NOMO-1 (cell line): ENCODE results near the gene AFF1.
"Not testable (repeated sequence)": the region's sequence is repeated elsewhere in the genome, so short reads cannot be mapped to it uniquely, and the experiment has no call there.

Experiments used
- DNase-seq, 2 experiments: peaks; one replicate each; lab custom pipeline; 2025; ENCODE audit not compliant: unreplicated experiment in 2 of 2; lab: John Stamatoyannopoulos, UW

AFF1 gene

DNA sequence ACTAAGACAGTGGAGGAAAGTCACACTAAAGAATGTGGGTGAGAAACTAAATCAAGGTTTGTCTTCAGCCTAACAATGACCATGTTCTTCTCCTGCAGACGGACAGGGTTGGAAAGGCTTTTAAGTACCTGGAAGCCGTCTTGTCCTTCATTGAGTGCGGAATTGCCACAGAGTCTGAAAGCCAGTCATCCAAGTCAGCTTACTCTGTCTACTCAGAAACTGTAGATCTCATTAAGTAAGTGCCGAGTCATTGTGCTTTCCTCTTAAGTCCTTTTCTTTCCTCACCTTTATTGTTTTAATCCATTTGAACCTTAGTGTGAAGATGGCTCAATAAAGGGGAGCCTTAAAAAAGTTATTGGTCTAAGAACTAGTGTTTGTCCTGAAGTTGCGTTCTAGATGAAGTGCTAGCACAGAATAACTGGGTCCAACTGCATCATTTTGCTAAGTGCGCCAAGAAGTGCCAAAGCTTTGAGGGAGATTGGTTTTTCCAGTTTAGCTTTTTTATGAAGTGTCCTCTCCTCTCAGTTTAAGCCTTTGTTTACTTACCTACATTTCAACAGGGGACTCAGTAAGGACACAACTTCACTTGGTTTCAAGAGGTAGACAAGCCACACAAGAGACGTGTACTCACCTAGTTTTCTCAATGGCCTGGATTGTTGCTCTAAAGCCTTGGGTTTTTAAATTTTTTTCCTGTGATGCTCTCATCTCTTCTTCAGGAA is 196.3 kb downstream of the AFF1 start:
- no peak for DNase-seq

DNA sequence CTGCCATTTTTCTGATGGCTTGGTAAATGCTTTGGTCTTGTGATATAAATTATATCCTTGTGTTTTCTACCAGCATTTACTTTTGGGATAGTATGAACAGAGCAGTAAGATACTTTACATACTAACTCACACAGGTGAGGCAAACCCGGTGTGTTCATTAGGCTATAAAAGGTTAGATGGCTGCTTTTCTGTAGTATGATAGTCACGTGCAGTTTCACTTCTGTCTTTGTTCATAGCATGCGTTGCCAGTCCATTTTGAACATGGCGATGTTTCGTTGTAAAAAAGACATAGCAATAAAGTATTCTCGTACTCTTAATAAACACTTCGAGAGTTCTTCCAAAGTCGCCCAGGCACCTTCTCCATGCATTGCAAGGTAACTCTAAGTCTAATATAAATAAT is 197.2 kb downstream of the AFF1 start:
- no peak for DNase-seq

DNA sequence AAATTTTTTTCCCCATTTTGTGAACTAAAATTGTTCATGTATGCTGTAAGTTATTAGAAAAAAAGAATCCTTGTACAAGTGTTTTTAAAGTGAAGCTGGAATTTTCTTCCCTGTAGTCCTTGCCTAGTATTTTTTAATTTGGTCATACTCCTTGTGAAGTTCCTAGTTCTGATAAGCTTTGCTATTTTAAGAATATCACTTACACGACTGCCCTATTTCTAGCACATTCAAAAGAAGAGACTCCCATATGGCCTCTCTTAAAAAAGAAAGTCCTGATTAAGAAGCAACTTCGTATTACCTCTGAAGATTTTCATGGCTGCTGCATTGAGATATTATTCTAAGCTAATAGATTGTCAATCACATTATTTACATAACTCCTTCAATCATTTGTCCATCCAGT is 198.4 kb downstream of the AFF1 start:
- no peak for DNase-seq

DNA sequence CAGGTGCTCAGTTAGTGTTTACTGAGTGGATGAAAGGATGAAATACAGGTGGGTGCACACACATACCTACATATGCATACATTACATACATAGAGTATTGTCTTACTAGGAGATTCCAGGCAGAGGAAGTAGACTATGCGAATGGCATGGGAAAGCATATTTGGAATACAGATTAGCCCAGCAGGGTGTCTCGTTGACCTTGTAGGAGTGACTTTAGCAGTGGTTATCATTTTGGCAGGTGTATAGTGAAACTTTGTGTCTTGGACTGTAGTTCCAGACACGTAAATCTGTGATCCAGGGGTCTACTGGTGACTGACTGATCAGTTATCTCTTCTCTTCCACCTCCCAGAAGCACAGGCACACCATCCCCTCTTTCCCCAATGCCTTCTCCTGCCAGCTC is 199.3 kb downstream of the AFF1 start:
- DNase-seq = no peak

DNA sequence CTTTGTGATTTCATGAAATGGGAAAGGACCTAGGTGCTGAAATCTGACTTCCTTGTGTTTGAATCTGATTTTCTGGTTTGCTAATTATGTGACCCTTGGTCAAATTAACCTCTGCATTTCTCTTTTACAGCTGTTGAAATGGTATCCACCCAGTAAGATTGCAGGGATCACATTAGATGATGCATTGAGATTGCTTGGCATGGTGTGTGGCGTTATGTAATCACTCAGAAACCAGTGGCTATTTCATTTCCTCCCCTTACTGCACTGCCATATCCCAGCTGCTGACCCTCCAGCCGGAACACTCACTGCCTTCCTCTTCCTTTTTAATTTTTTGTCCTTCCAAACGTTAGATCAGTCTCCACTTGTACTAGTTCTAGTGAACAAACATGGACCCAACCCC is 206.6 kb downstream of the AFF1 start:
- DNase-seq = no peak

DNA sequence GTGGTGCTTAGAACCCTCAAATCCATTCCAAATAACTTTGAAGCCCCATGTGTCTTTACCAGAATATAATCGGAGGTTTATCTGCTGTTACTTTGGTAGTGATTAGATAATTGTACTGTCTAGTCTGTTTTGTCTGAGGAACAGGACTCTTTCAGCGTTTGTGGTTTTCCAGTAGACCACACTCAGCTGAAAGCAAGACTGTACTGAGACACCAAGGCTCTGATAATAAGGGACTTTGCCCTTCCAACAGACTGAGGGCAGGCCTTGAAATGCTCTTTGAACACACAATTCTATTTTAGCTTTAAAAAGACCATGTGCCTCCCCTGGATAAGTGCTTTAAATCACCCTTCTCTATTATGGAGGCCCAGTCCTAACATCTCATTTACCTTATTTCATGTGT is 209.5 kb downstream of the AFF1 start:
- DNase-seq = no peak

DNA sequence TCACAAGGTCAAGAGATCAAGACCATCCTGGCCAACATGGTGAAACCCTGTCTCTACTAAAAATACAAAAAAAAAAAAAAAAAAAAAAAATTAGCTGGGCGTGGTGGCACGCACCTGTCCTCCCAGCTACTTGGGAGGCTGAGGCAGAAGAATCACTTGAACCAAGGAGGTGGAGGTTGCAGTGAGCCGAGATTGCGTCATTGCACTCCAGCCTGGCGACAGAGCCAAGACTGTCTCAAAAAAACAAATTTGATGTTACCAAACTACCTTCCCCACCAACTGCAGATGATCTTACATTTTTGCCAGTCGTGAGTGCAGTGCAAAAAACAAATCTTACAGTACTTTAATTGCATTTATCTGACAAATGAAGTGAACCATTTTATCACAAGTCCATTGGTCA is 211.1 kb downstream of the AFF1 start:
- not testable (repeated sequence) for DNase-seq

DNA sequence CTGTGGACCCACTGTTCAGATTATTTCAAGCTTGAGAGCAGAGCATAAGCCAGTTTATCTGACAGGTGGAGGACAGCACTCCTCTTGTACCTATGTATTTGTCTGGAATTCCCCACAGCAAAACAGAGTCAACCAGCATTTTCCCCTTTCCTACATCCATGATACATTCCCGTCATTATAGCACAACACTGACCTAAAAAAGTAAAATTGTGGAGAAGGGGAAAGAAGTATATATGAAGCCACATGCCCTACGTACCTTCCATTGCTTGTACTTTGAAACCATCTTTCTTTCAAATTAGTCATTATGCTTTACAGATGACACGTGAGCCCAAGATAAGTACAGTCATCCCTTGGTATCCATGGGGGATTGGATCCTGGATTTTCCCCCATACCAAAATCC is 212.3 kb downstream of the AFF1 start:
- DNase-seq = no peak

DNA sequence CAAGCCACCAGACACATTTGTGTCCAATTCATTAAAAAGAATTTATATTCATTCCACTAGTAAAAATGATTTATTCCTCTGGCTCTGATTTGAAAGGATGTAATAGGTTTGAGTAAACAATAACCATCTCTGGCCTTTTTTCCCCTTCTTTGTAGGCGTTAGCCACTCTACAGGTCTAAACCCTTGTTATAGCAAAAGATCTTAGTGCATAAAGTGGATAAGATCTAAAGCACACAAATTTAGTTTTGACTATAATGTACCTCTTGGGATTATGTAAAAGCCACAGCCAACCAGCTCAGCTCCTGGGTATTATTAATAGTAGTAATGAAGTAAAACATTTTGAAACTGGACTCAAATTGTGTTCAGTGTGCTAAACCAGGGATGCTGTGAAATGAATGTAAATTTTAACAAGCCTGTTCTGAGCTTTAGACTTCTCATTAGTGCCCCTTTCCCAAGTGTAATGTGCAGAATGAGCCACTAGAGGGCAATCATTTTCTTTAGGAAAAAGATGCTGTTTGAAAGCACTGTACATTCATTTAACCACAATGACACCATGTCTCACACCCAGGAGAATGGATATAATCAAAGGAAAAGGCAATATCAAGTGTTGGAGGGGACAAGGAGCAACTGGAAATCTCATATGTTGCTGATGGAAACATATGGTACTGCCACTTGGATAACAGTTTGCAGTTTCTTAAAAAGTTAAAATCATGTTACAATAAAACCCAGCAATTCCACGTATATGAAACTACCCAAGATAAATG is 215.9 kb downstream of the AFF1 start:
- DNase-seq = peak; percentile 32 to 66

DNA sequence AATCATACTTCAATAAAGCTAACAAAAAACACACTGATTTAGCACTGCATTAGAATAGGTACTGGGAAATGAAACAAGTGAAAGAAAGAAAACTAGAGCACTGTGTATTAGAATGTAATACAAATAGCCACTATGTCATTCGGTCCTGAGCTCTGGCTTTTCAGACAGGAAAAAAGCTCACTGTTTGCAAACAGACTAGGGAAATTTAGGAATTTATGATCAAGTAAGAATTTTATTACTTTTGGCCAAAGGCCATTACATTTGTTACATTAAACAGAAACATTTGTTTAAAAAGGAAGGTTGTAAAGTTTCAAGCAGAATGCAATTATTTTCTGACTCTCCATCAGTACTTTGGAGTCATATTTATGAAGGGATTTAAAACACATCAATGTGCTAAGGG is 216.9 kb downstream of the AFF1 start:
- no peak for DNase-seq

DNA sequence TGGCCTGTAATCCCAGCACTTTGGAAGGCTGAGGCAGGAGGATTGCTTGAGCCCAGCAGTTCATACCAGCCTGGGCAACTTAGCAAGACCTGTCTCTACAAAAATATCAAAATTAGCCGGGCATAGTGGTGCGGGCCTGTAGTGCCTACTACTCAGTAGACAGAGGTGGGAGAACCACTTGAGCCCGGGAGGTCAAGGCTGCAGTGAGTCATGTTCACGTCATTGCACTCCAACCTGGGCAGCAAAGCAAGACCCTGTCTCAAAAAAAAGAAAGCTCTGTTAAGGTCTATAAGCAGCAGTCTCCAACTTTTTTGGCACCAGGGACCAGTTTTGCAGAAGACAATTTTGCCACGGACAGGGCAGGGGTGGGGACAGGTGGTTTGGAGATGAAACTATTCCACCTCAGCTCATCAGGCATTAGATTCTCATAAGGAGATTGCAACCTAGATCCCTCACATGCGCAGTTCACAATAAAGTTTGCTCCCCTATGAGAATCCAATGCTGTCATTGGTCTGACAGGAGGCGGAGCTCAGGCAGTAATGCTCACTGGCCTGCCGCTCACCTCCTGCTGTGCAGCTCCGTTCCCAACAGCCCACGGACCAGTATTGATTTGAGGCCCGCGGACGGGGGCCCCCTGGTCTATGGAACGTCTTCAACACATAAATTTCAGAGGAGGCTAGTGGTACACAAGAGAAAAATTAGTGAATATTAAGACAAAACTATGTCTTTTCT is 217.7 kb downstream of the AFF1 start:
- no peak for DNase-seq

DNA sequence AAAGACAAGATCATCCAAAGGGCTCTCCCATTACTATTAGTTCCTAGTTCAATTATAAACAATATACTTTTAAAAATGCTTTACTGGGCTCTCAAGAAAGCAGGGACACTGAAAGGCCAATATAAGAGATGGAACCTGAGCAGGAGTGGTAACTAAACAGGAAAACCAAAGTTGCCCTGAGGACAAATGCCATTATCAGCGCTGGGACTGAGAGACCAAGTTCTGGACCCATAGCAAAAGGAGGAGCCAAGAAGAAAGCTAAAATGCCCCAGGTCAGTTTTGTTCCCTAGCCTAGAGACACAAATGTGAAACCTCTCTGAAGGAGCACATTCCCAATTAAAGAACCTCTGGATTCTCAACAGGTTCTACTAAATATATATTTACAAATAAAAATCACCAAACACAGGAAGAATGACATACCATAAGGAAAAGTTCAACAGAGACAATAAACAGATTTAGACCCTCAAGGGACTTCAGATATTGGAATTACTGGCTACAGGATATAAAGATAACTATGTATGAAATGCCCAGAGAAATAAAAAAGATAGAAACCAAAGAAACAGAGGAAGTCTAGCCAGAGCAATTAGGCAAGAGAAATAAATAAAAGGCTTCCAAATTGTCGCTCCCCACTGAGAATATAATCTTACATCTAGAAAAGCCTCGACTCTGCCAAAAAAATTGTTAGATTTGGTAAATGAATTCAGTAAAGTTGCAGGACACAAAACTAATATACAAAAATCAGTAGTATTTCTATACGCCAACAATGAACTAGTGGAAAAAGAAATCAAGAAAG is 218.5 kb downstream of the AFF1 start:
- no peak for DNase-seq

DNA sequence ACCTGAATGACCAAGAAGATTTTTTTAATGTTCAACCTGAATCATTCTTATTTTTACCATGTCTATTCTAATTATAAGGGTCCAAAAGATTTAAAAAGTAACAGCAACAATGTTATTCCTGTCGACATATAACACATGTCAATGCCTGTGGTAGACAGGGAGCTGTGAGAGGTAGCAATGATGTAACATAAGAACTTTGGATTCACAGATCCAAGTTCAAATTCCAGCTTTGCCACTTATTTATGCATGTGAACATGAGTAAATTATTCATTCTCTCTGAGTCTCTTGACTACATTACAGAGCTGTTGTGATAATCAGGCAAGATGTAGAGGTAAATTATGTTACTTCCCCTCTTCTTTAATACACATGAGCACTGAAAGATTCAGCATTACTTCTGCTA is 231.1 kb downstream of the AFF1 start:
- DNase-seq = no peak

DNA sequence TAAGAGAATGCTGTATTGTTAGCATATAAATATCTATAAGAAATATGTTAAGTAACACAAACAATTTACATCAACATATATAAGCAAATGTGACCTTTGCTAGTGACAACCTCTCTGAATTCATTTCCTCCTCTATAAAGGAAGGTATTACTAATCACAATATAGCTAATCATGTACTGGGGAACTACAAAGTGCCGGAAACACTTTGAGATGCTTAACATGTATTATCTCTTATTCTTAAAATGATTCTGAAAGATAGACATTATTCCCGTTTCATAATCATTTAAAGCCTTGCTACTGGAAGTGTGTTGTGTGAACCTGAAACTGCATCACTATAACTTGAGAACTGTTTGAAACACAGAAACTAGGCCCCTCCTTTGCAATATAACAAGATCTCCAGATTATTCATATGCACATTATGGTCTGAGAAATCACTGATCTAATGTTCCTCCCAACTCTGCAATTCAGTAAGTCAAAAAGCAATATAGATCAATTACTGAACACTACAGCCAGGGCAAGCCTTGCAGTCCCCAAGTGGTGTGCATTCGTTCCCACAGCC is 231.6 kb downstream of the AFF1 start:
- DNase-seq = no peak

DNA sequence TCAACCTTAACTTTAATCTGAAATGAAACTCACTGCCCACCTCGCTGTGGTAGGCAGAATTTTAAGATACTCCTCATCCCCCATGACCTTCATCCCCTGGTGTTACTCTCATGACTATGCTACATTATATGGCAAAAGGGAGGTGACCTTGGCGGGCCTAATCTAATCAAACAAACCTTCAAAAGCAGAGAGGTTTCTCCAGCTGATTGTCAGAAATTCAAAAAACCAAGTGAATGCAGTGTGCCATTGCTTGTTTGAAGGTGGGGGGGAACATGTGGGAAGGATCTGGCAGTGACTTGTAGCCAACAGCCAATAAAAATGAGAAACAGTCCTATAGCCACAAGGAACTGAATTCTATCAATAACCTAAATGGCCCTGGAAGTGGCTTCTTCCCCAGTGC is 237.1 kb downstream of the AFF1 start:
- no peak for DNase-seq

DNA sequence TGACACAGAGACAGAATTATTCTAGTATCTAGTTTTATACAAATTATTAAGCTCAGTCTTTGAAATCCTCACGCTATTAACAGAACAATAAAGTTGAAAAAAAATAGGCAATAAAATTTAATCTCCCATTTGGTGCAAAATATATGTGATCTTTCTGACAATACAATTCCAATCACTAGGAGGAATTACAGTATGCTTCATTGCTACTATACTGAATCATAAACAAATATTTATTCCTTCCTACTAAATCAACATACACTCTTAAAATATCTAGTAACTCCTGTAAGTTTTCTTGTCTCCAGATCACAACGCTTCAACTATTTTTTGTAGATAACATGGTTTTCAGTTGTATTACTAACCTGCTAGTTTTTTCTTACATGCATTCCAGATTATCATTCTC is 239.9 kb downstream of the AFF1 start:
- DNase-seq = no peak

DNA sequence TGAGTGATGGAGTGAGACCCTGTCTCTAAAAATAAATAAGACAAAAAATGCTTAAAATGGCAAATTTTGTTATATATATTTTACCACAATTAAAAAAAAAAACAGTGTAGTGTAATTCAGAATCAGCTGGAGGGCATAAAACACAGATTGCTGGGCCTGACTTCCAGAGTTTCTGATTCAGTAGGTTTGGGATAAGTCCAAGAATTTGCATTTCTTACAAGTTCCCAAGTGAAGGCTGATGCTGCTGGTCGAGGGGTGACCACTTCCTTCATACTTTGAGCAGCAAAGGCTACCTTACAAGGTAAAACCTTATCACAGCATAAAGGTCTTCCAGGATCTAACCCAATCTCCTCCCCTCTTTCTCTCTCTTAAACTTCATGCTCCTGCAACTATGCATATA is 244.9 kb downstream of the AFF1 start:
- no peak for DNase-seq

DNA sequence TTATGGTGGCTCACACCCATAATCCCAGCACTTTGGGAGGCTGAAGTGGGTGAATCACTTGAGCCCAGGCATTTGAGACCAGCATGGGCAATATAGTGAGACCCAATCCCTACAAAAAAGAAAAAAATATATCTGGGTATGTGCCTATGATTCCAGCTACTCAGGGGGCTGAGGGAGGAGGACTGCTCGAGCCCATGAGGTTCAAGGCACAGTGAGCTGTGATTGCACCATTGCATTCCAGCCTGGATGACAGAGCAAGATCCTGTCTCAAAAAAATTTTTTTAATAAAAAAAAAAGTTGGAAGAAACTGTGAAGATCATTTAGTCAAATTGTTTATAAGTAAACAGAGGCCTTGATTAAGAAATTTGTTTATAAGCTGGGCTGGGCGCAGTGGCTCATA is 246.0 kb downstream of the AFF1 start:
- no peak for DNase-seq

DNA sequence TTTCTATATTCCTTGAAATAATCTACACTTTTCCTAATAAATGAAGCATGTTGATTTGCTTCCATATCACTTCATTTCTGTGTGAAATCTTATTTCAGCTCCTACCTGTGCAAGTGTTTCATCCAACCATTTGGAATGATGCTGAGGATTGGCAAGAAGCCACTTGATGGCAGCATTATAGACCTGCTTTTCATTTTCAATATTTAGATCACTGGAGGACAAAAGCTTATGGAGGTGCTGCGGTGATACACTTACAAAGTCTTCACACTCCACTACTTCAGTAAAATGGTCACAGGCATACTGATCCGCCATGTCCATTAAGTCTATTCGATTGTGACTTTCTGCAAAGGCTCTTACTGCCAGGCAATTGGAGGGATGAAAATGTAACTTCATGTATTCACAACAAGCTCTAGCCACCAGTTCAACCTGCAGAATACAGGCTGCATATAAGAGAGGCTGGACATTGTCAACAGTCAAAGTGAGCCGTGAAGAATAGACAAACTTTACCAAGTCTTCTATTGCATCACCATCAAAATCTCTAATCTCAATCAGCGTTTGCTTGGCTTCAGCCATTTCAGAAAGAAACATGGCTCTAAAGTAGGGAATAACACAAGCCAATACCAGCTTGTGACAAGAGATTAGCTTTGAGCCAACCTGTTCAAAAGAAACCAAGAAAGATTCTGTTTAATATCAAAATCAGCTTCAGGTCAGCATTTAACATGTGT is 250.5 kb downstream of the AFF1 start:
- no peak for DNase-seq

DNA sequence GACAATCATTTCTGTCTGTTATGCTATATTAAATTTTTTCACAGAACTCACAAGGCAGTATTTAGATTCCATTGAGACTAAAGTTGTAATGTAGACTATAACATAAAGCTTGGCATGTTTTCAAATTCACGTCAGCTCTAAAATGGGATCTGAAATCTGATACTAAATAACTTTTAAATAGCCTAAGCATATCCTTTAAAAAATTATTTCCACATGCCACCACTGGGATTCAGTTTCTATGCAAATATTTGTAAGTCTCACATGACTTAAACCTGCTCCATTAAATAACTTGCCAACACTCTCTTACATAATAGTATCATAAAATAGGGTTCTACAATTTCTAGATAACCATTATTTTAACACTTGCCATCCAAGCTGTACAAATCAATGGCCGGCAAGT is 253.2 kb downstream of the AFF1 start:
- no peak for DNase-seq
